HepG2 (cell line): ENCODE measurements around the gene TMEM44. TPM values are rescaled to one million over a fixed set of nuclear protein-coding genes. Genes with fewer than 3 reads are reported as not detected.

ENCODE experiments used
- ATAC-seq: fragments of 200-7000 bp; cut with Tn5 transposase; 3 replicates; pipeline ENCODE4 v1.9.1; 2020; ENCODE audit warnings: mild to moderate bottlenecking, moderate library complexity
- BruUV-seq: library from RNA; stranded (reverse); fragments of 400-500 nt; replicated peaks from 2 replicates; lab custom pipeline; 2021; lab: Mats Ljungman, UMichigan
- CTCF ChIA-PET: fragments of 300-600 bp; formaldehyde crosslinking; extraction: SDS; loops from one replicate; lab custom pipeline; 2021; ENCODE audit warnings: low total read pairs, inconsistent platforms, low intra/inter-chr PET ratio; lab: Yijun Ruan, JAX
- POLR2A ChIA-PET: fragments of 350-600 bp; sonication (Branson Sonifier 250); formaldehyde crosslinking; loops from one replicate; lab custom pipeline; 2020; ENCODE audit warnings: antibody characterized with exemption, inconsistent platforms; lab: Yijun Ruan, JAX
- DNase-seq: peaks from one replicate; pipeline ENCODE4 v3.0.0-alpha.2; 2015; ENCODE audit warnings: low spot score
- FAIRE-seq: peaks from 3 replicates; lab custom pipeline; 2011; peaks lifted over from hg19 to GRCh38; lab: Jason Lieb, UNC
- H2AFZ ChIP-seq: one replicate; pipeline ENCODE4 v1.6.1; 2011; ENCODE audit warnings: low read length, inconsistent platforms
- H3K27ac ChIP-seq: fragments of 300-600 bp; 3 replicates; pipeline ENCODE4 v1.8.0; 2011; ENCODE audit warnings: mixed run types, mild to moderate bottlenecking, mixed read lengths, low read length, inconsistent platforms; ENCODE audit not compliant: insufficient read depth; ENCODE audit errors: extremely low read length
- H3K27me3 ChIP-seq, 2 experiments: fragments of 200-600 bp in 1 of 2; 2 replicates in 1 of 2; 3 replicates in 1 of 2; pipeline versions ENCODE4 v1.6.0 to v1.8.0; 2011; ENCODE audit warnings: low read length in 2 of 2, mild to moderate bottlenecking in 2 of 2, moderate library complexity in 2 of 2, inconsistent platforms in 1 of 2; ENCODE audit not compliant: insufficient read depth in 2 of 2, control insufficient read depth in 1 of 2
- H3K36me3 ChIP-seq, 2 experiments: fragments of 200-600 bp in 1 of 2; replicated peaks in 1 of 2; 2 replicates in 1 of 2; 3 replicates in 1 of 2; pipeline versions ENCODE4 v1.5.1 to v1.8.0; 2011; ENCODE audit warnings: low read length in 2 of 2, inconsistent platforms in 1 of 2; ENCODE audit not compliant: insufficient read depth in 2 of 2, control insufficient read depth in 1 of 2
- H3K4me1 ChIP-seq: 2 replicates; pipeline ENCODE4 v1.5.1; 2012; ENCODE audit warnings: low read length, inconsistent platforms; ENCODE audit not compliant: insufficient read depth
- H3K4me2 ChIP-seq: 2 replicates; pipeline ENCODE4 v1.6.0; 2011; ENCODE audit warnings: low read depth, low read length, inconsistent platforms
- H3K4me3 ChIP-seq, 3 experiments: fragments of 200-600 bp in 1 of 3; sonication (generic), shearing (Covaris generic) in 1 of 3; replicated peaks in 1 of 3; 2 replicates each; pipeline ENCODE4 v1.5.1; 2011 to 2016; ENCODE audit warnings: low read length in 3 of 3, inconsistent platforms in 2 of 3, low read depth in 2 of 3, mild to moderate bottlenecking in 2 of 3, control low read depth in 1 of 3, mixed read lengths in 1 of 3; ENCODE audit not compliant: insufficient read depth in 1 of 3
- H3K79me2 ChIP-seq: one replicate; pipeline ENCODE4 v1.6.1; 2011; ENCODE audit warnings: low read length, inconsistent platforms; ENCODE audit not compliant: insufficient read depth
- H3K9ac ChIP-seq: 2 replicates; pipeline ENCODE4 v1.6.0; 2011; ENCODE audit warnings: mild to moderate bottlenecking, low read depth, low read length, inconsistent platforms; ENCODE audit not compliant: insufficient read depth
- H3K9me3 ChIP-seq: 2 replicates; pipeline ENCODE4 v1.5.1; 2012; ENCODE audit warnings: mild to moderate bottlenecking, low read length
- H4K20me1 ChIP-seq: 2 replicates; pipeline ENCODE4 v1.6.0; 2011; ENCODE audit warnings: inconsistent platforms, mild to moderate bottlenecking, low read length, moderate library complexity; ENCODE audit not compliant: insufficient read depth
- AKAP8 ChIP-seq: sonication (generic); formaldehyde crosslinking; IDR thresholded peaks from 2 replicates; pipeline ENCODE4 v1.5.1; 2020; ENCODE audit warnings: mild to moderate bottlenecking, missing genetic modification reagents
- GATAD2A ChIP-seq: IDR thresholded peaks from 2 replicates; pipeline ENCODE4 v1.6.1; 2016
- KDM1A ChIP-seq: IDR thresholded peaks from 2 replicates; pipeline ENCODE4 v1.6.1; 2016; ENCODE audit warnings: missing compliant biosample characterization
- KDM3A ChIP-seq: IDR thresholded peaks from 2 replicates; pipeline ENCODE4 v1.6.1; 2018; ENCODE audit warnings: low read depth, missing compliant biosample characterization
- KDM5B ChIP-seq: sonication (generic); formaldehyde crosslinking; IDR thresholded peaks from 2 replicates; pipeline ENCODE4 v1.4.0; 2020; ENCODE audit warnings: missing genetic modification reagents, mild to moderate bottlenecking, borderline replicate concordance
- PREB ChIP-seq: sonication (generic); formaldehyde crosslinking; IDR thresholded peaks from 2 replicates; pipeline ENCODE4 v1.4.0; 2020; ENCODE audit warnings: missing genetic modification reagents
- SETDB1 ChIP-seq: sonication (generic); formaldehyde crosslinking; IDR thresholded peaks from 2 replicates; pipeline ENCODE4 v1.5.1; 2020; ENCODE audit warnings: missing genetic modification reagents, mild to moderate bottlenecking, borderline replicate concordance
- THAP9 ChIP-seq: sonication (generic); formaldehyde crosslinking; IDR thresholded peaks from 2 replicates; pipeline ENCODE4; 2020; ENCODE audit warnings: missing genetic modification reagents, mild to moderate bottlenecking, borderline replicate concordance
- THYN1 ChIP-seq: sonication (generic); formaldehyde crosslinking; IDR thresholded peaks from 2 replicates; pipeline ENCODE4 v1.8.1; 2023; ENCODE audit warnings: low read depth, mild to moderate bottlenecking, moderate library complexity, missing genetic modification reagents, borderline replicate concordance
- TOE1 ChIP-seq: sonication (generic); formaldehyde crosslinking; IDR thresholded peaks from 2 replicates; pipeline ENCODE4 v1.4.0; 2020; ENCODE audit warnings: mild to moderate bottlenecking, missing genetic modification reagents
- ZNF121 ChIP-seq: sonication (generic); formaldehyde crosslinking; IDR thresholded peaks from 2 replicates; pipeline ENCODE4 v1.5.0; 2020; ENCODE audit warnings: mild to moderate bottlenecking, missing genetic modification reagents
- ZNF605 ChIP-seq: sonication (generic); formaldehyde crosslinking; IDR thresholded peaks from 2 replicates; pipeline ENCODE4 v1.8.0; 2022; ENCODE audit warnings: mild to moderate bottlenecking, missing genetic modification reagents
- WGBS: methylation state at CpG from one replicate; pipeline ENCODE4 v1.1.6; 2017; ENCODE audit warnings: low lambda C conversion rate; 5-methylcytosine and 5-hydroxymethylcytosine counted together
- in situ Hi-C: cut with HindIII; loops from 2 replicates; pipeline ENCODE4 v1.10.0; 2017; ENCODE audit warnings: low pct_unique_long_range_greater_than_20kb; ENCODE audit not compliant: extremely low pct_ligation_motif_present
- intact Hi-C: fragments of 100-400 bp; cut with micrococcal nuclease; formaldehyde crosslinking; loops from one replicate; pipeline ENCODE4 v1.10.0; 2022; ENCODE audit not compliant: unreplicated experiment
- polyA plus RNA-seq, 8 experiments: library from polyadenylated mRNA; depleted of rRNA in 3 of 8; stranded (reverse) in 7 of 8; unstranded in 1 of 8; fragments of >200 nt; fragmentation: Illumina TruSeq in 4 of 8; extraction: Trizol in 4 of 8; gene quantifications; 2 replicates each; pipeline versions ENCODE4 v1.2.1 to v1.2.3, GENCODE V29; 2011 to 2016; ENCODE audit warnings: low read depth in 4 of 8, missing spikeins in 1 of 8, mixed read lengths in 1 of 8; ENCODE audit not compliant: insufficient read depth in 1 of 8
- total RNA-seq, 5 experiments: library from RNA; depleted of rRNA; stranded (reverse); fragments of >200 nt; fragmentation: Illumina TruSeq; extraction: Trizol; gene quantifications; 2 replicates each; pipeline ENCODE4 v1.2.3, GENCODE V29; 2016; ENCODE audit warnings: low read depth in 1 of 5
- TF ChIP-seq, protein P1 (sequence below): sonication (generic); formaldehyde crosslinking; IDR thresholded peaks from 2 replicates; pipeline ENCODE4 v1.5.0; 2020; ENCODE audit warnings: mild to moderate bottlenecking, missing genetic modification reagents

Gene TMEM44
- total and polyA plus RNA-seq, 2 of the 13 experiments (the other 11 are each of a cell fraction or from before 2014, with no cell fraction given): 7.3 to 13.8 TPM

DNA sequence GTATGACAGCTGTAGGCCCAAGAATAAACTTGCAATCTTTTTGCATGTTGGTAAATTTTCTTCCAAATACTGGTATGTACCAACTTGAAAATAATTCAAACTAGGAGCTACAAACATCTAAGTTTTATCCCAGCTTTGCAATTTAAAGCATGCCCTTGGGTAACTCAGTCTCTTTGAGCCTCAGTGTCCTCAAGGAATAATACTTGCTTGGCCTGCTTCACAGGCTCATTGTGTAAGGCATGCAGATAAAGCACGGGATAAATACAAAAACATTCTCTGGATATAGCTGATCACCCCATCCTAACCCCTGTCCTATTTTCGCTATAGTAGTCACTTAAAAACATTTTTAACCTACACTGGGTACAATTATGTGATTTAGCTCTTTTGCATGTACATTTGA is 9.6 kb upstream of the TMEM44 start:
- in situ Hi-C loops: no loop called here
- WGBS: 98% methylated on average over 2 of the region's 2 CpGs
- peaks cover 5 to 38% of the 10 kb centered on the region in 2 experiments; a peak in 4 of 5 replicates for H3K36me3 ChIP-seq

More for the DNA sequence above, 9.6 kb upstream of the TMEM44 start:
- no peaks in the 10 kb centered on the region for H3K4me1 ChIP-seq
- H2AFZ ChIP-seq: no peak overlapping the region
- ChIA-PET POLR2A (interaction anchor here (0.6 kb wide), 1 partner anchor 73 kb away, joined by 3 read pairs; no protein-coding TSS in a partner anchor), CTCF (no interaction called here)
- DNase-seq: no peak
- H3K9me3 ChIP-seq: no peaks in the 10 kb centered on the region
- H3K79me2 ChIP-seq: no peaks in the 10 kb centered on the region
- no peak for TF ChIP-seq THAP9 (CRISPR knock-in tag)
- TF ChIP-seq GATAD2A (CRISPR knock-in tag): no peak
- no peak for TF ChIP-seq TOE1 (CRISPR knock-in tag)
- no peak for TF ChIP-seq KDM5B (CRISPR knock-in tag)
- no peak for TF ChIP-seq KDM1A (CRISPR knock-in tag)
- TF ChIP-seq ZNF121: no peak
- TF ChIP-seq PREB (CRISPR knock-in tag): no peak
- TF ChIP-seq SETDB1 (CRISPR knock-in tag): no peak
- TF ChIP-seq KDM3A: no peak
- TF ChIP-seq ZNF605 (CRISPR knock-in tag): no peak
- TF ChIP-seq, protein P1, sequence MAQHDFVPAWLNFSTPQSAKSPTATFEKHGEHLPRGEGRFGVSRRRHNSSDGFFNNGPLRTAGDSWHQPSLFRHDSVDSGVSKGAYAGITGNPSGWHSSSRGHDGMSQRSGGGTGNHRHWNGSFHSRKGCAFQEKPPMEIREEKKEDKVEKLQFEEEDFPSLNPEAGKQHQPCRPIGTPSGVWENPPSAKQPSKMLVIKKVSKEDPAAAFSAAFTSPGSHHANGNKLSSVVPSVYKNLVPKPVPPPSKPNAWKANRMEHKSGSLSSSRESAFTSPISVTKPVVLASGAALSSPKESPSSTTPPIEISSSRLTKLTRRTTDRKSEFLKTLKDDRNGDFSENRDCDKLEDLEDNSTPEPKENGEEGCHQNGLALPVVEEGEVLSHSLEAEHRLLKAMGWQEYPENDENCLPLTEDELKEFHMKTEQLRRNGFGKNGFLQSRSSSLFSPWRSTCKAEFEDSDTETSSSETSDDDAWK (CRISPR knock-in tag): no peak
- no peak for TF ChIP-seq AKAP8
- no peak for TF ChIP-seq THYN1 (CRISPR knock-in tag)
- TF ChIP-seq, all 625 proteins: peak for 0
- Histone ChIP-seq H4K20me1 (no peaks in the 10 kb centered on the region), H3K4me2 (no peak overlapping the region), H3K27me3 (no peaks in the 10 kb centered on the region; a peak in 1 of 5 replicates), H3K27ac (no peak overlapping the region), H3K4me3 (no peak overlapping the region), H3K9ac (no peak overlapping the region)
- intact Hi-C loops: no loop called here
- FAIRE-seq: no peak
- no TSS peak for BruUV-seq
- no peak for ATAC-seq
